ENCODE data around the gene FOXP2.
"Not testable (repeated sequence)": the region's sequence is repeated elsewhere in the genome, so short reads cannot be mapped to it uniquely, and the experiment has no call there.

GRCh38 chr7:114383946-114384345 lies 30.7 kb upstream of the FOXP2 start:
- TF ChIP-seq CTCF (IDR thresholded peaks at IDR 0.05); JUN (IDR thresholded peaks at IDR 0.05); CBX8 (IDR thresholded peaks at IDR 0.05); NFE2L2 (conservative IDR thresholded peaks at IDR 0.05; ENCODE audit: low read length); REST (IDR thresholded peaks at IDR 0.05); MYC (IDR thresholded peaks at IDR 0.05; ENCODE audit: borderline replicate concordance, low read length); BHLHE40 (IDR thresholded peaks at IDR 0.05; ENCODE audit: low read depth, low read length); JUNB (IDR thresholded peaks at IDR 0.05); SMC3 (IDR thresholded peaks at IDR 0.05); MAFK (IDR thresholded peaks at IDR 0.05; ENCODE audit: partially characterized antibody); RNF2 (IDR thresholded peaks at IDR 0.05; ENCODE audit: borderline replicate concordance, low read depth); EP300 (IDR thresholded peaks at IDR 0.05); POLR2A (IDR thresholded peaks at IDR 0.05; ENCODE audit: low read length): not testable (repeated sequence)
